Right lobe of liver (tissue), 4 donors: ENCODE data around the gene PIGR.

Source experiments
- POLR2A ChIP-seq: fragments of 450-650 bp; IDR thresholded peaks from one replicate; pipeline ENCODE4 v1.6.1; 2017; ENCODE audit warnings: antibody characterized with exemption, mild to moderate bottlenecking
- TF ChIP-seq, protein P1 (sequence below), 4 donors: fragments of 200-600 bp in 3 of 4; fragments of 450-650 bp in 1 of 4; IDR thresholded peaks; one replicate each; pipeline versions ENCODE4 v1.5.1 to v1.8.0; 2016 to 2022; ENCODE audit warnings: antibody characterized with exemption in 4 of 4, mild to moderate bottlenecking in 2 of 4
- donor health status: DM: no; HTN: no; CAD: no.
- donor health status: DM: no; HTN: no; CAD: no.
- donor health status: DM: no; HTN: yes; CAD: no.

DNA sequence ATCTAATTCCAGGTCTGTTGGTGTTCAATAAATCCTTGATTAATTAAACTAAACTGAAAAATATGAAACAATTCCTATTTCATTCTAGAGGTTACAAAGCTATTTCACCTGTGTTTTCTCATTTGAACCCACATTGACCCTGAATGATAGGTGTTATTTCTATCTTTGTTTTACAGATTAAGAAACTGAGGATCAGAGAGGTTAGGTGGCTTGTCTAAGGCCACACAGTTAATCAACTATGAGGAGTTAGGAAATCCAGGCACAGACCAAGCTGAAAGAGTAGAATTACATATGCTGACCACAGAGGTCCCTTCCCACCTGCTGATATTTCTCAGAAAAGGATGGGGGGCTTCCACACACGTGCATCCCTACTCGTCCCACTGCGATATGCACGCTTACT, 487 bp downstream of the PIGR start:
- TF ChIP-seq, protein P1, sequence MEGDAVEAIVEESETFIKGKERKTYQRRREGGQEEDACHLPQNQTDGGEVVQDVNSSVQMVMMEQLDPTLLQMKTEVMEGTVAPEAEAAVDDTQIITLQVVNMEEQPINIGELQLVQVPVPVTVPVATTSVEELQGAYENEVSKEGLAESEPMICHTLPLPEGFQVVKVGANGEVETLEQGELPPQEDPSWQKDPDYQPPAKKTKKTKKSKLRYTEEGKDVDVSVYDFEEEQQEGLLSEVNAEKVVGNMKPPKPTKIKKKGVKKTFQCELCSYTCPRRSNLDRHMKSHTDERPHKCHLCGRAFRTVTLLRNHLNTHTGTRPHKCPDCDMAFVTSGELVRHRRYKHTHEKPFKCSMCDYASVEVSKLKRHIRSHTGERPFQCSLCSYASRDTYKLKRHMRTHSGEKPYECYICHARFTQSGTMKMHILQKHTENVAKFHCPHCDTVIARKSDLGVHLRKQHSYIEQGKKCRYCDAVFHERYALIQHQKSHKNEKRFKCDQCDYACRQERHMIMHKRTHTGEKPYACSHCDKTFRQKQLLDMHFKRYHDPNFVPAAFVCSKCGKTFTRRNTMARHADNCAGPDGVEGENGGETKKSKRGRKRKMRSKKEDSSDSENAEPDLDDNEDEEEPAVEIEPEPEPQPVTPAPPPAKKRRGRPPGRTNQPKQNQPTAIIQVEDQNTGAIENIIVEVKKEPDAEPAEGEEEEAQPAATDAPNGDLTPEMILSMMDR (IDR thresholded peaks at IDR 0.05), result no peak
- TF ChIP-seq POLR2A, result no peak
